ENCODE results near the gene PPARG.

DNA sequence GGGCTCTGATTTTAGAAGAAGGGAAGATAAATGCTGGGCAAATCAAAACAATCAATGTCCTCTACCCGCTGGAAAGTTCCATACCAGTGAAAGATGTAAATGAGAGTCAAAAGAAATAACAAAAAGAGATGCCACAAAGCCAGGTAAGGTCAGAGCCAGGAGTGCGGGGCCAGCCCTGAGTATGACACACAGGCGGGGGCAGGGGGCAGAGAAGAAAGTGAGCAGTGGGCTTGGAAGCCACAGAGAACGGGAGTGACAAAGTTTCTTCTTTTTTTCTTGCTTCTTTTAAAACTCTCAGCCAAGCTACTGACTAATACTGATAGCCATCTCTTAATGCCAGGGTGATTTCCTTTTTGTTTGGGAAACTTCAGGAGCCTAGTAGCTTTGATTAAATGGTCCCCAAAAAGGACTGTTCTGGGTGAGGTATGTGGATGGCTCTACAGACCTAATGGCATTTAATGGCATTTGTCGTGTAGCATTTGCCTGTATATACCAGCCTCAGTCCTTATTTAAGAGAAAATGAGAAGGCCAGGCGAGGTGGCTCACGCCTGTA lies 172.3 kb downstream of the PPARG start:
- TF ChIP-seq, protein P1, sequence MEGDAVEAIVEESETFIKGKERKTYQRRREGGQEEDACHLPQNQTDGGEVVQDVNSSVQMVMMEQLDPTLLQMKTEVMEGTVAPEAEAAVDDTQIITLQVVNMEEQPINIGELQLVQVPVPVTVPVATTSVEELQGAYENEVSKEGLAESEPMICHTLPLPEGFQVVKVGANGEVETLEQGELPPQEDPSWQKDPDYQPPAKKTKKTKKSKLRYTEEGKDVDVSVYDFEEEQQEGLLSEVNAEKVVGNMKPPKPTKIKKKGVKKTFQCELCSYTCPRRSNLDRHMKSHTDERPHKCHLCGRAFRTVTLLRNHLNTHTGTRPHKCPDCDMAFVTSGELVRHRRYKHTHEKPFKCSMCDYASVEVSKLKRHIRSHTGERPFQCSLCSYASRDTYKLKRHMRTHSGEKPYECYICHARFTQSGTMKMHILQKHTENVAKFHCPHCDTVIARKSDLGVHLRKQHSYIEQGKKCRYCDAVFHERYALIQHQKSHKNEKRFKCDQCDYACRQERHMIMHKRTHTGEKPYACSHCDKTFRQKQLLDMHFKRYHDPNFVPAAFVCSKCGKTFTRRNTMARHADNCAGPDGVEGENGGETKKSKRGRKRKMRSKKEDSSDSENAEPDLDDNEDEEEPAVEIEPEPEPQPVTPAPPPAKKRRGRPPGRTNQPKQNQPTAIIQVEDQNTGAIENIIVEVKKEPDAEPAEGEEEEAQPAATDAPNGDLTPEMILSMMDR (IDR thresholded peaks at IDR 0.05; ENCODE audit: insufficient read depth, low read length), result no peak
- TF ChIP-seq, protein P2, sequence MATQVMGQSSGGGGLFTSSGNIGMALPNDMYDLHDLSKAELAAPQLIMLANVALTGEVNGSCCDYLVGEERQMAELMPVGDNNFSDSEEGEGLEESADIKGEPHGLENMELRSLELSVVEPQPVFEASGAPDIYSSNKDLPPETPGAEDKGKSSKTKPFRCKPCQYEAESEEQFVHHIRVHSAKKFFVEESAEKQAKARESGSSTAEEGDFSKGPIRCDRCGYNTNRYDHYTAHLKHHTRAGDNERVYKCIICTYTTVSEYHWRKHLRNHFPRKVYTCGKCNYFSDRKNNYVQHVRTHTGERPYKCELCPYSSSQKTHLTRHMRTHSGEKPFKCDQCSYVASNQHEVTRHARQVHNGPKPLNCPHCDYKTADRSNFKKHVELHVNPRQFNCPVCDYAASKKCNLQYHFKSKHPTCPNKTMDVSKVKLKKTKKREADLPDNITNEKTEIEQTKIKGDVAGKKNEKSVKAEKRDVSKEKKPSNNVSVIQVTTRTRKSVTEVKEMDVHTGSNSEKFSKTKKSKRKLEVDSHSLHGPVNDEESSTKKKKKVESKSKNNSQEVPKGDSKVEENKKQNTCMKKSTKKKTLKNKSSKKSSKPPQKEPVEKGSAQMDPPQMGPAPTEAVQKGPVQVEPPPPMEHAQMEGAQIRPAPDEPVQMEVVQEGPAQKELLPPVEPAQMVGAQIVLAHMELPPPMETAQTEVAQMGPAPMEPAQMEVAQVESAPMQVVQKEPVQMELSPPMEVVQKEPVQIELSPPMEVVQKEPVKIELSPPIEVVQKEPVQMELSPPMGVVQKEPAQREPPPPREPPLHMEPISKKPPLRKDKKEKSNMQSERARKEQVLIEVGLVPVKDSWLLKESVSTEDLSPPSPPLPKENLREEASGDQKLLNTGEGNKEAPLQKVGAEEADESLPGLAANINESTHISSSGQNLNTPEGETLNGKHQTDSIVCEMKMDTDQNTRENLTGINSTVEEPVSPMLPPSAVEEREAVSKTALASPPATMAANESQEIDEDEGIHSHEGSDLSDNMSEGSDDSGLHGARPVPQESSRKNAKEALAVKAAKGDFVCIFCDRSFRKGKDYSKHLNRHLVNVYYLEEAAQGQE (IDR thresholded peaks at IDR 0.05; ENCODE audit: insufficient replicate concordance, low read depth), result no peak
- no peak for TF ChIP-seq POLR2AphosphoS5 (IDR thresholded peaks at IDR 0.05; ENCODE audit: low read depth)
- no peak for TF ChIP-seq GABPA (IDR thresholded peaks at IDR 0.05; ENCODE audit: low read depth)
